H9 (cell line): Measurements from ENCODE around the gene KCND1. TPM values are rescaled to one million over a fixed set of nuclear protein-coding genes. Genes with fewer than 3 reads are reported as not detected.

Experiments
- DNase-seq: peaks from one replicate; pipeline ENCODE4 v3.0.0-alpha.2; 2017
- H2AFZ ChIP-seq: one replicate; pipeline ENCODE4 v1.6.1; 2013; ENCODE audit warnings: mild to moderate bottlenecking, low read length, control low read depth, moderate library complexity
- H2AK5ac ChIP-seq: 2 replicates; pipeline ENCODE4 v1.6.1; 2013; ENCODE audit warnings: low read length, control low read depth, mixed read lengths; ENCODE audit not compliant: insufficient read length
- H2BK120ac ChIP-seq: one replicate; pipeline ENCODE4 v1.6.1; 2013; ENCODE audit warnings: low read depth, mild to moderate bottlenecking, low read length, control low read depth, inconsistent platforms; ENCODE audit not compliant: poor library complexity, severe bottlenecking
- H2BK12ac ChIP-seq: 2 replicates; pipeline ENCODE4 v1.6.1; 2013; ENCODE audit warnings: low read length, control low read depth, mixed read lengths, low read depth; ENCODE audit not compliant: insufficient read length
- H2BK15ac ChIP-seq: 2 replicates; pipeline ENCODE4 v1.6.1; 2013; ENCODE audit warnings: low read depth, low read length, control low read depth
- H2BK20ac ChIP-seq: one replicate; pipeline ENCODE4 v1.6.1; 2013; ENCODE audit warnings: low read depth, mild to moderate bottlenecking, low read length, control low read depth, inconsistent platforms; ENCODE audit not compliant: poor library complexity, severe bottlenecking
- H2BK5ac ChIP-seq: 2 replicates; pipeline ENCODE4 v1.6.1; 2013; ENCODE audit warnings: low read length, control low read depth, mixed read lengths; ENCODE audit not compliant: insufficient read length
- H3K14ac ChIP-seq: 2 replicates; pipeline ENCODE4 v1.6.1; 2013; ENCODE audit warnings: low read length, control low read depth; ENCODE audit not compliant: insufficient read depth
- H3K18ac ChIP-seq: 2 replicates; pipeline ENCODE4 v1.6.1; 2013; ENCODE audit warnings: low read depth, mild to moderate bottlenecking, mixed read lengths, low read length, control low read depth; ENCODE audit not compliant: insufficient read length
- H3K23ac ChIP-seq: 2 replicates; pipeline ENCODE4 v1.6.1; 2013; ENCODE audit warnings: low read length, control low read depth, mixed read lengths, low read depth; ENCODE audit not compliant: insufficient read length
- H3K23me2 ChIP-seq: 2 replicates; pipeline ENCODE4 v1.6.1; 2013; ENCODE audit warnings: low read depth, mild to moderate bottlenecking, mixed read lengths, low read length, control low read depth; ENCODE audit not compliant: insufficient read length, poor library complexity, severe bottlenecking
- H3K27ac ChIP-seq: 2 replicates; pipeline ENCODE4 v1.5.1; 2013; ENCODE audit warnings: low read length, control low read depth, mixed read lengths, low read depth; ENCODE audit not compliant: insufficient read length
- H3K27me3 ChIP-seq: 2 replicates; pipeline ENCODE4 v1.6.1; 2013; ENCODE audit warnings: low read length, control low read depth, inconsistent platforms; ENCODE audit not compliant: insufficient read depth
- H3K4ac ChIP-seq: 2 replicates; pipeline ENCODE4 v1.6.1; 2013; ENCODE audit warnings: low read depth, mild to moderate bottlenecking, control low read depth, inconsistent platforms, low read length, moderate library complexity
- H3K4me1 ChIP-seq: 2 replicates; pipeline ENCODE4 v1.6.1; 2013; ENCODE audit warnings: low read length, control low read depth, inconsistent platforms; ENCODE audit not compliant: insufficient read depth
- H3K4me2 ChIP-seq: 2 replicates; pipeline ENCODE4 v1.6.1; 2013; ENCODE audit warnings: low read length, control low read depth, mixed read lengths; ENCODE audit not compliant: insufficient read length, insufficient read depth
- H3K56ac ChIP-seq: 2 replicates; pipeline ENCODE4 v1.6.1; 2013; ENCODE audit warnings: low read depth, mild to moderate bottlenecking, mixed read lengths, low read length, control low read depth; ENCODE audit not compliant: insufficient read length
- H3K79me1 ChIP-seq: 2 replicates; pipeline ENCODE4 v1.6.1; 2013; ENCODE audit warnings: low read depth, mild to moderate bottlenecking, moderate library complexity, low read length, control low read depth, inconsistent platforms; ENCODE audit not compliant: insufficient read depth, poor library complexity, severe bottlenecking
- H3K79me2 ChIP-seq: 2 replicates; pipeline ENCODE4 v1.6.1; 2013; ENCODE audit warnings: low read length, control low read depth, inconsistent platforms; ENCODE audit not compliant: insufficient read depth
- H3K9ac ChIP-seq: 2 replicates; pipeline ENCODE4 v1.6.1; 2013; ENCODE audit warnings: low read length, control low read depth, mixed read lengths; ENCODE audit not compliant: insufficient read length; ENCODE audit errors: extremely low read depth
- H3K9me3 ChIP-seq: one replicate; pipeline ENCODE4 v1.6.1; 2013; ENCODE audit warnings: low read depth, low read length, inconsistent platforms; ENCODE audit not compliant: control insufficient read depth
- H3T11ph ChIP-seq: one replicate; pipeline ENCODE4 v1.6.1; 2013; ENCODE audit warnings: mild to moderate bottlenecking, low read length, control low read depth, inconsistent platforms
- H4K20me1 ChIP-seq: one replicate; pipeline ENCODE4 v1.6.1; 2013; ENCODE audit not compliant: control insufficient read depth, insufficient read length, insufficient read depth
- H4K5ac ChIP-seq: 2 replicates; pipeline ENCODE4 v1.6.1; 2013; ENCODE audit warnings: low read depth, mild to moderate bottlenecking, mixed read lengths, low read length, control low read depth; ENCODE audit not compliant: insufficient read length
- H4K8ac ChIP-seq: replicated peaks from 2 replicates; pipeline ENCODE4 v1.6.1; 2013; ENCODE audit warnings: low read length, control low read depth, mixed read lengths, low read depth; ENCODE audit not compliant: insufficient read length
- H4K91ac ChIP-seq: 2 replicates; pipeline ENCODE4 v1.6.1; 2013; ENCODE audit warnings: low read depth, mild to moderate bottlenecking, moderate library complexity, mixed read lengths, low read length, control low read depth; ENCODE audit not compliant: insufficient read length
- H3K27ac Mint-ChIP-seq, 3 experiments: 2 replicates in 2 of 3; 3 replicates in 1 of 3; pipeline ENCODE4 v1.8.0; 2020 to 2021; ENCODE audit warnings: mixed read lengths in 3 of 3, mild to moderate bottlenecking in 1 of 3, moderate library complexity in 1 of 3
- H3K27me3 Mint-ChIP-seq: 2 replicates; pipeline ENCODE4 v1.8.0; 2021; ENCODE audit warnings: low read depth, mild to moderate bottlenecking, moderate library complexity, mixed read lengths
- H3K36me3 Mint-ChIP-seq, 3 experiments: 2 replicates in 2 of 3; 3 replicates in 1 of 3; pipeline ENCODE4 v1.8.0; 2020 to 2021; ENCODE audit warnings: low read depth in 3 of 3, mixed read lengths in 3 of 3; ENCODE audit not compliant: insufficient read depth in 1 of 3
- H3K4me1 Mint-ChIP-seq, 2 experiments: 2 replicates each; pipeline ENCODE4 v1.8.0; 2020; ENCODE audit warnings: mixed read lengths in 2 of 2
- H3K4me3 Mint-ChIP-seq, 2 experiments: 2 replicates in 1 of 2; 3 replicates in 1 of 2; pipeline ENCODE4 v1.8.0; 2020 to 2021; ENCODE audit warnings: mild to moderate bottlenecking in 2 of 2, mixed read lengths in 2 of 2, moderate library complexity in 1 of 2
- H3K9me3 Mint-ChIP-seq, 2 experiments: 2 replicates in 1 of 2; 3 replicates in 1 of 2; pipeline ENCODE4 v1.8.0; 2020; ENCODE audit warnings: mild to moderate bottlenecking in 2 of 2, mixed read lengths in 2 of 2, moderate library complexity in 1 of 2
- WGBS: extraction: QIAGEN DNeasy Blood & Tissue Kit; methylation state at CpG from one replicate; pipeline ENCODE4 v1.1.7; 2013; ENCODE audit warnings: missing lambda C conversion rate, low lambda C conversion rate, mixed read lengths; ENCODE audit not compliant: insufficient read length; ENCODE audit errors: extremely low coverage; 5-methylcytosine and 5-hydroxymethylcytosine counted together
- total RNA-seq: library from RNA; stranded (reverse); gene quantifications from 2 replicates; pipeline ENCODE4 v1.2.1, GENCODE V29; 2021
- TF ChIP-seq, protein P1 (sequence below): fragments of 200-600 bp; sonication (generic); conservative IDR thresholded peaks from 3 replicates; pipeline ENCODE4 v1.8.0; 2021; ENCODE audit warnings: antibody characterized with exemption, mild to moderate bottlenecking

Gene KCND1
- total RNA-seq, 1 experiment from 2014 or later, result 5.7 TPM

DNA sequence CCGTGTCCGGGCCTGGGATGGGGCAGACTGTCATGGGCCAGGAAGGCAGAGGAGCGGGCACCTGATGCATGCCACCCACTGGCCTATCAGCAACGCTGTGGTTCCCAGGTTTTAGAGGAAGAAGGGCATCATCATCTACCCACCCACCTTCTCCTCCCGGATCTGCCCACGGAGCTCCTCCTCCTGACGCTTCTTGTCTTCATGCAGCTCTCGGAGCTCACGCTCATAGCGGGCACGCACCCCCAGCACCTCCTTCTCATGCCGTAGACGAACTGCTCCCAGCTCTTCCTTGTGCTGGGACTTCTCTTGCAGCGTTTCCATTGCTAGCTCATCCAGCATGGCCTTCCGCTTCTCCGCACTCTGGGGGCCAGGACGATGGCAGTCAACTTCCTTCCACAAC, 11.4 kb upstream of the KCND1 start:
- Histone ChIP-seq H2BK12ac (no peak overlapping the region), H3K79me2 (no peaks in the 10 kb centered on the region), H3K4me2 (no peak overlapping the region), H3K56ac (no peak overlapping the region), H4K5ac (no peak overlapping the region), H2BK20ac (no peak overlapping the region), H3T11ph (no peak overlapping the region), H3K4me1 (no peaks in the 10 kb centered on the region), H3K18ac (no peak overlapping the region), H4K91ac (no peak overlapping the region), H3K79me1 (no peaks in the 10 kb centered on the region), H2AFZ (no peak overlapping the region), H2BK15ac (no peak overlapping the region), H3K9ac (no peak overlapping the region), H4K8ac (no peak overlapping the region), H3K23me2 (no peaks in the 10 kb centered on the region), H3K9me3 (no peaks in the 10 kb centered on the region), H3K14ac (no peak overlapping the region), H4K20me1 (no peaks in the 10 kb centered on the region), H2BK5ac (no peak overlapping the region), H3K27ac (no peak overlapping the region), H3K27me3 (no peaks in the 10 kb centered on the region), H3K23ac (no peak overlapping the region), H3K4ac (no peak overlapping the region), H2BK120ac (no peak overlapping the region), H2AK5ac (no peak overlapping the region)
- no peak overlapping the region for H3K27ac Mint-ChIP-seq
- no CpG with 5 or more reads among the region's 17 CpGs for WGBS
- H3K27me3 Mint-ChIP-seq, result no peaks in the 10 kb centered on the region; the same call in 1 of the 2 replicates
- DNase-seq, result no peak
- H3K9me3 Mint-ChIP-seq, result peaks cover 57 to 70% of the 10 kb centered on the region in 2 experiments
- no peaks in the 10 kb centered on the region for H3K4me1 Mint-ChIP-seq
- no peak overlapping the region for H3K4me3 Mint-ChIP-seq
- peaks cover 44 to 73% (median 70%) of the 10 kb centered on the region in 3 experiments for H3K36me3 Mint-ChIP-seq
- TF ChIP-seq, protein P1, sequence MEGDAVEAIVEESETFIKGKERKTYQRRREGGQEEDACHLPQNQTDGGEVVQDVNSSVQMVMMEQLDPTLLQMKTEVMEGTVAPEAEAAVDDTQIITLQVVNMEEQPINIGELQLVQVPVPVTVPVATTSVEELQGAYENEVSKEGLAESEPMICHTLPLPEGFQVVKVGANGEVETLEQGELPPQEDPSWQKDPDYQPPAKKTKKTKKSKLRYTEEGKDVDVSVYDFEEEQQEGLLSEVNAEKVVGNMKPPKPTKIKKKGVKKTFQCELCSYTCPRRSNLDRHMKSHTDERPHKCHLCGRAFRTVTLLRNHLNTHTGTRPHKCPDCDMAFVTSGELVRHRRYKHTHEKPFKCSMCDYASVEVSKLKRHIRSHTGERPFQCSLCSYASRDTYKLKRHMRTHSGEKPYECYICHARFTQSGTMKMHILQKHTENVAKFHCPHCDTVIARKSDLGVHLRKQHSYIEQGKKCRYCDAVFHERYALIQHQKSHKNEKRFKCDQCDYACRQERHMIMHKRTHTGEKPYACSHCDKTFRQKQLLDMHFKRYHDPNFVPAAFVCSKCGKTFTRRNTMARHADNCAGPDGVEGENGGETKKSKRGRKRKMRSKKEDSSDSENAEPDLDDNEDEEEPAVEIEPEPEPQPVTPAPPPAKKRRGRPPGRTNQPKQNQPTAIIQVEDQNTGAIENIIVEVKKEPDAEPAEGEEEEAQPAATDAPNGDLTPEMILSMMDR, result no peak
